Measurements from ENCODE around the gene TRIP6.
"Not testable (repeated sequence)": the region's sequence is repeated elsewhere in the genome, so short reads cannot be mapped to it uniquely, and the experiment has no call there.

Gene TRIP6

DNA sequence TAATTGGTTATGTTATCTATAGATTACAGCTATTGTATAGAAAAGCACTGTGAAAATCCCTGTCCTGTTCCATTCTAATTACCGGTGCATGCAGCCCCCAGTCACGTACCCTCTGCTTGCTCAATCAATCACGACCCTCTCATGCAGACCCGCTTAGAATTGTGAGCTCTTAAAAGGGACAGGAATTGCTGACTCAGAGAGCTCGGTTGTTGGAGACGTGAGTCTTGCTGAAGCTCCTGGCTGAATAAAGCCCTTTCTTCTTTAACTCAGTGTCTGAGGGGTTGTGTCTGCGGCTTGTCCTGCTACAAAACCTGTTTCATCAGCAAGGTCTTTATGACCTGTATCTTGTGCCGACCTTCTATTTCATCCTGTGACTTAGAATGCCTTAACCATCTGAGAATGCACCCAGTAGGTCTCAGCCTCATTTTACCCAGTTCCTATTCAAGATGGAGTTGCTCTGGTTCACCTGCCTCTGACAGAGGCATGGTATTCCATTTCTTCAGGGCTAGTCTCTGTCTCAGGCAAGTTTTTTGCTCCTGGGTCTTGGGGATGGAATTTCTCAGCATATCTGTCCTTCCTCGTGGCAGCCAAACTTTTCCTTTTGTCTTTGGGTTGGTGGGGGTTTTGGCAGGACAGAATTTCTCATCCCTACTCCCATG lies 52.7 kb downstream of the TRIP6 start:
- not testable (repeated sequence) for DNase-seq

DNA sequence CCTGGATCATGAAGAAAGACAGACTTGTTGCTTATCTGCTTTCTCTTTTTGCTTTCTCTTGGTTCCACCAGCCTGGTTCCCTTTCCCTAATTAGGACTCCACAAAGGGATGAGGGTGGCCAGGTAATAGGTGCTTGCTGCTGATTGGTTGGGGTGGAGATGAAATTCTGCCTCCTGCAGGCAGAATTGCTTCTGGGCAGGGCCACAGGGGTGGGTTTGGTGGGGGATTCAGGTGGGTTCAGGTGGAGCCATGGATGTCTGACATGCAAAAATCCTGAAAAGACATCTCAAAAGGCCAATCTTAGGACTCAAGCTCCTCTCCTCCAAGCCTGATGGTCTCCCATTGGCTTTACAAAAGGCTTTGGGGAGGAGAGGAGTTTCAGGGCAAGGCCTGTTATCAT lies 53.9 kb downstream of the TRIP6 start:
- DNase-seq = no peak
